Activated T-cell treated with anti-CD3 and anti-CD28 coated beads for 4 hours (primary cell): ENCODE results near the gene MIGA2.
"Not testable (repeated sequence)": the region's sequence is repeated elsewhere in the genome, so short reads cannot be mapped to it uniquely, and the experiment has no call there.

ENCODE experiments used
- DNase-seq: peaks from one replicate; pipeline ENCODE4 v3.0.0-alpha.2; 2020

MIGA2 gene

GRCh38 chr9:129102791-129103594 is 66.6 kb downstream of the MIGA2 start:
- DNase-seq = no peak

- no peak for DNase-seq
Measured at GRCh38 chr9:129103595-129103965, 67.2 kb downstream of the MIGA2 start.

GRCh38 chr9:129104051-129104450 is 67.6 kb downstream of the MIGA2 start:
- no peak for DNase-seq

GRCh38 chr9:129105857-129106694 is 69.7 kb downstream of the MIGA2 start:
- DNase-seq = no peak

GRCh38 chr9:129107651-129108050 is 71.2 kb downstream of the MIGA2 start:
- DNase-seq = no peak

- DNase-seq = no peak
Measured at GRCh38 chr9:129108083-129108804, 71.8 kb downstream of the MIGA2 start.

GRCh38 chr9:129108805-129109536 is 72.5 kb downstream of the MIGA2 start:
- DNase-seq = no peak

GRCh38 chr9:129109537-129109903 is 73.1 kb downstream of the MIGA2 start:
- DNase-seq = no peak

GRCh38 chr9:129109952-129110739 is 73.7 kb downstream of the MIGA2 start:
- DNase-seq = no peak

GRCh38 chr9:129110740-129111527 is 74.5 kb downstream of the MIGA2 start, which contains the start of the genes CRAT and PTPA:
TSS of gene CRAT (minus strand) at chr9:129110793. CDS start at chr9:129110509, 284 bp downstream.
TSS of gene PTPA (plus strand) at chr9:129111415. CDS start at chr9:129111601, 186 bp downstream.
- peak; percentile 92 for DNase-seq

GRCh38 chr9:129111528-129112151 is 75.2 kb downstream of the MIGA2 start:
- peak; percentile 6 for DNase-seq

GRCh38 chr9:129112526-129112925 is 76.1 kb downstream of the MIGA2 start:
- not testable (repeated sequence) for DNase-seq

GRCh38 chr9:129113645-129114304 is 77.3 kb downstream of the MIGA2 start:
- no peak for DNase-seq

- no peak for DNase-seq
Measured at GRCh38 chr9:129118799-129119198, 82.4 kb downstream of the MIGA2 start.

- DNase-seq = no peak
Measured at GRCh38 chr9:129121483-129121882, 85.1 kb downstream of the MIGA2 start.
